Skeletal muscle cell (primary cell): ENCODE data around the gene FSCN2.

Source experiments
- DNase-seq: peaks from one replicate; pipeline ENCODE4 v3.0.0-alpha.2; 2010; ENCODE audit warnings: low read depth
- H3K4me3 ChIP-seq: 2 replicates; pipeline ENCODE4 v1.5.1; 2011; ENCODE audit warnings: low read depth, mild to moderate bottlenecking, control low read depth, low read length, moderate library complexity

FSCN2 gene

GRCh38 chr17:81566461-81567126 lies 38.4 kb downstream of the FSCN2 start:
- peak overlapping the region; percentile 4 for H3K4me3 ChIP-seq

GRCh38 chr17:81567191-81567590 lies 39.0 kb downstream of the FSCN2 start:
- H3K4me3 ChIP-seq = peak overlapping the region; percentile 4
- DNase-seq = no peak

More at GRCh38 chr17:81566461-81567126, 38.4 kb downstream of the FSCN2 start:
- DNase-seq = peak; percentile 96

GRCh38 chr17:81568416-81568815 lies 40.2 kb downstream of the FSCN2 start:
- no peak for DNase-seq
- no peak overlapping the region for H3K4me3 ChIP-seq

- no peak overlapping the region for H3K4me3 ChIP-seq
Measured at GRCh38 chr17:81569986-81570514, 41.9 kb downstream of the FSCN2 start.

GRCh38 chr17:81570964-81571363 lies 42.8 kb downstream of the FSCN2 start:
- H3K4me3 ChIP-seq = no peak overlapping the region
- no peak for DNase-seq

More at GRCh38 chr17:81569986-81570514, 41.9 kb downstream of the FSCN2 start:
- no peak for DNase-seq

GRCh38 chr17:81572563-81573168 lies 44.5 kb downstream of the FSCN2 start:
- DNase-seq = no peak
- no peak overlapping the region for H3K4me3 ChIP-seq

GRCh38 chr17:81573794-81574642 lies 45.8 kb downstream of the FSCN2 start:
- no peak for DNase-seq
- no peak overlapping the region for H3K4me3 ChIP-seq

- DNase-seq = no peak
- H3K4me3 ChIP-seq = no peak overlapping the region
Measured at GRCh38 chr17:81574643-81574956, 46.4 kb downstream of the FSCN2 start.

GRCh38 chr17:81575836-81576235 lies 47.7 kb downstream of the FSCN2 start:
- no peak overlapping the region for H3K4me3 ChIP-seq
- DNase-seq = no peak

GRCh38 chr17:81576621-81577277 lies 48.6 kb downstream of the FSCN2 start:
- no peak overlapping the region for H3K4me3 ChIP-seq
- DNase-seq = peak; percentile 64

GRCh38 chr17:81577278-81578000 lies 49.3 kb downstream of the FSCN2 start:
- H3K4me3 ChIP-seq = no peak overlapping the region
- no peak for DNase-seq

- no peak overlapping the region for H3K4me3 ChIP-seq
- DNase-seq = no peak
Measured at GRCh38 chr17:81578038-81578441, 49.9 kb downstream of the FSCN2 start.

- no peak overlapping the region for H3K4me3 ChIP-seq
- no peak for DNase-seq
Measured at GRCh38 chr17:81578561-81579225, 50.5 kb downstream of the FSCN2 start.

- DNase-seq = no peak
- no peak overlapping the region for H3K4me3 ChIP-seq
Measured at GRCh38 chr17:81579298-81579697, 51.1 kb downstream of the FSCN2 start.

GRCh38 chr17:81579821-81580321 lies 51.7 kb downstream of the FSCN2 start:
- DNase-seq = no peak
- H3K4me3 ChIP-seq = no peak overlapping the region

- H3K4me3 ChIP-seq = no peak overlapping the region
- DNase-seq = no peak
Measured at GRCh38 chr17:81580481-81580880, 52.3 kb downstream of the FSCN2 start.

- DNase-seq = no peak
- H3K4me3 ChIP-seq = no peak overlapping the region
Measured at GRCh38 chr17:81581758-81582157, 53.6 kb downstream of the FSCN2 start.

GRCh38 chr17:81582341-81582740 lies 54.2 kb downstream of the FSCN2 start:
- no peak overlapping the region for H3K4me3 ChIP-seq
- no peak for DNase-seq
